ENCODE data around the gene IQCB1. TPM values are rescaled to one million over a fixed set of nuclear protein-coding genes. Genes with fewer than 3 reads are reported as not detected.

IQCB1 gene
- total RNA-seq, 2 donors from 2014 or later = 12.5 to 30.9 TPM

- WGBS, 2 donors = 85 to 91% methylated on average over 2 of the region's 2 CpGs
- no peak for ATAC-seq
- H3K36me3 ChIP-seq (replicated peaks in 1 of 2; ENCODE audit: insufficient read depth in 1 of 2, low read depth in 2 of 2) = peaks cover 3 to 11% of the 10 kb centered on the region in 2 donors
- intact Hi-C loops (cut with DNase I) = no loop called here
- no peak overlapping the region for H3K4me3 ChIP-seq
- no peak for DNase-seq
- no peaks in the 10 kb centered on the region for H3K9me3 ChIP-seq
- TF ChIP-seq POLR2A (IDR thresholded peaks at IDR 0.05) (no peak), CTCF (IDR thresholded peaks at IDR 0.05) (no peak)
- no peaks in the 10 kb centered on the region for H3K4me1 ChIP-seq
- H3K27me3 ChIP-seq = no peaks in the 10 kb centered on the region
- no peak overlapping the region for H3K27ac ChIP-seq
Observed at GRCh38 chr3:121818578-121818977, 16.3 kb downstream of the IQCB1 start.

DNA sequence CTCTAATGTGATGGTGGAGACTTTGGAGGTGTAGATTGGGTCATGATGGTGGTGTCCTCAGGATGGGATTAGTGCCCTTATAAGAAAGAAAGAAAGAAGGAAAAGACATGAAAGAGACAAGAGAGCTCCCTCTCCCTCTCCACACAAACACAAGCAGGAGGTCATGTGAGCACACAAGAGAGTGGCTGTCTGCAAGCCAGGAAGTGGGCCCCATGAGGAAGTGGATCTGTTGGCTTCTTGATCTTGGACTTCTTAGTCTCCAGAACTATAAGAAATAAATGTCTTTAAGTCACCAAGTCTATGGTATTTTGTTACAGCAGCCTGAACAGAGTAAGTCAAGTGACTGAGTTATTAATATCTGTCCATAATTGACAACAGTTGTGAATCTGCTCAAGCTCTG, 17.1 kb downstream of the IQCB1 start:
- TF ChIP-seq CTCF (IDR thresholded peaks at IDR 0.05) (no peak), POLR2A (IDR thresholded peaks at IDR 0.05) (no peak)
- intact Hi-C loops (cut with DNase I) = no loop called here

GRCh38 chr3:121809249-121809648, 25.6 kb downstream of the IQCB1 start:
- TF ChIP-seq CTCF (IDR thresholded peaks at IDR 0.05) (no peak), POLR2A (IDR thresholded peaks at IDR 0.05) (no peak)
- Histone ChIP-seq H3K4me3 (no peak overlapping the region), H3K36me3 (replicated peaks in 1 of 2; ENCODE audit: insufficient read depth in 1 of 2, low read depth in 2 of 2) (peaks cover 0 to 17% of the 10 kb centered on the region in 2 donors), H3K27me3 (no peaks in the 10 kb centered on the region), H3K4me1 (no peaks in the 10 kb centered on the region), H3K27ac (no peak overlapping the region), H3K9me3 (no peaks in the 10 kb centered on the region)
- intact Hi-C loops (cut with DNase I) = no loop called here
- WGBS, 2 donors = 0% methylated on average over 1 of the region's 1 CpG
- no peak for ATAC-seq
- no peak for DNase-seq

More for the DNA sequence above, 17.1 kb downstream of the IQCB1 start:
- Histone ChIP-seq H3K4me1 (no peaks in the 10 kb centered on the region), H3K9me3 (no peaks in the 10 kb centered on the region), H3K27me3 (no peaks in the 10 kb centered on the region), H3K4me3 (no peak overlapping the region), H3K36me3 (replicated peaks in 1 of 2; ENCODE audit: insufficient read depth in 1 of 2, low read depth in 2 of 2) (peaks cover 0 to 11% of the 10 kb centered on the region in 2 donors), H3K27ac (no peak overlapping the region)
- ATAC-seq (no peak), DNase-seq (no peak)

GRCh38 chr3:121803771-121804320, 31.0 kb downstream of the IQCB1 start:
- Histone ChIP-seq H3K36me3 (replicated peaks in 1 of 2; ENCODE audit: insufficient read depth in 1 of 2, low read depth in 2 of 2) (peaks cover 0 to 15% of the 10 kb centered on the region in 2 donors), H3K4me1 (no peaks in the 10 kb centered on the region), H3K4me3 (no peak overlapping the region), H3K27ac (no peak overlapping the region), H3K27me3 (no peaks in the 10 kb centered on the region), H3K9me3 (no peaks in the 10 kb centered on the region)
- no peak for DNase-seq
- no peak for ATAC-seq
- WGBS, 2 donors = 73 to 78% methylated on average over 2 of the region's 2 CpGs
- TF ChIP-seq CTCF (IDR thresholded peaks at IDR 0.05) = no peak
- intact Hi-C loops (cut with DNase I) = no loop called here

DNA sequence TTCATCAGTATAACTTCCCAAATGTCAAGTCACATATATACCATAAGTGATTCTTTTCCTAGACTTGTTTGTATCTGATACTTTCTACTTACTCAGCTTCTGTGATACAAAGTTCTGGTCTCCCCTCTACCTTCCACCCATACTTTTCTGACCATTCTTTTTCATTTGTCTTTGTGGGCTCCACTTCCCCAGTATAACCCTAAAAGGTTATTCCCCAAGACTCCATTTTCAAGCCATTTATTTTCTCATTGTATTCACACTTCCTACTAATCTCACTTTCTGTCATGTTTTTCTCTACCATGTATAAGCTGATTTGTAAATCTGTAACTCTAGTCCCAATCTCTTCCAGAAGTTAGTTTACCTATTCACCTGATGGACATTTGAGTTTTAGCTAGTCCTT, 34.0 kb downstream of the IQCB1 start:
- H3K27me3 ChIP-seq = no peaks in the 10 kb centered on the region
- no peak for ATAC-seq
- H3K36me3 ChIP-seq (replicated peaks in 1 of 2; ENCODE audit: insufficient read depth in 1 of 2, low read depth in 2 of 2) = peaks cover 0 to 8% of the 10 kb centered on the region in 2 donors
- DNase-seq = no peak
- no peaks in the 10 kb centered on the region for H3K9me3 ChIP-seq
- TF ChIP-seq CTCF (IDR thresholded peaks at IDR 0.05) = no peak
- no peak for TF ChIP-seq POLR2A (IDR thresholded peaks at IDR 0.05)
- H3K27ac ChIP-seq = no peak overlapping the region
- intact Hi-C loops (cut with DNase I) = no loop called here
- no peaks in the 10 kb centered on the region for H3K4me1 ChIP-seq
- H3K4me3 ChIP-seq = no peak overlapping the region
